PC-3 (cell line): ENCODE measurements around the gene TECTA.

Experiments
- CTCF ChIP-seq: fragments of 300-600 bp; sonication (generic); conservative IDR thresholded peaks from 2 replicates; pipeline ENCODE4 v1.5.1; 2017; ENCODE audit warnings: antibody characterized with exemption, low read depth, mild to moderate bottlenecking, low read length
- EZH2 ChIP-seq: fragments of 300-600 bp; sonication (generic); IDR thresholded peaks from one replicate; pipeline ENCODE4 v1.6.1; 2017; ENCODE audit warnings: antibody characterized with exemption, mild to moderate bottlenecking, low read length; ENCODE audit not compliant: unreplicated experiment

- TF ChIP-seq CTCF (no peak), EZH2 (no peak)
These were observed 41.4 kb upstream of the TECTA start for GRCh38 chr11:121059605-121060004.
